Measurements from ENCODE around the gene SUMO1.

The SUMO1 gene

DNA sequence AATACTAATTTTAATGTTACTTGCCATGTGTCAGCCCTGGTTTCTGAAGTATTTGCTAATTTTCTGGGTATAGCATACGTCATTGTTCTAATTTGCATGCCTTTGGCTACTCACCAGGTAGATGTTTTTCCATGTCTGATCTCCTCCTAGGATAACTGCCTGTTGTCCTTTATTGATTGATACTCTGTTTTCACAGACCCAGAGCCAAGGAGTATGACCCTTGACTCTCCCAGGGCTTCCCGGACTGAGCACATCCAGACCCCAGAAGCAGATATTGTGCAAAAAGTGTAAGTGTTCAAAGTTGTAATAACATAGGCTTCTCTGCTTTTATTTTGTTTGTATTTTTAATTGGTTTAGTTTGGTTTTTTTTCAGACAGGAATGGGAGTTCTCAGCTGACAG lies 53.8 kb downstream of the SUMO1 start:
- Histone ChIP-seq H3K36me3 (no peaks in the 10 kb centered on the region), H3K4me1 (no peaks in the 10 kb centered on the region), H3K27me3 (no peaks in the 10 kb centered on the region), H3K27ac (no peak overlapping the region), H3K4me3 (no peak overlapping the region), H3K9me3 (no peaks in the 10 kb centered on the region)
- no peak for DNase-seq
- TF ChIP-seq, protein P1, sequence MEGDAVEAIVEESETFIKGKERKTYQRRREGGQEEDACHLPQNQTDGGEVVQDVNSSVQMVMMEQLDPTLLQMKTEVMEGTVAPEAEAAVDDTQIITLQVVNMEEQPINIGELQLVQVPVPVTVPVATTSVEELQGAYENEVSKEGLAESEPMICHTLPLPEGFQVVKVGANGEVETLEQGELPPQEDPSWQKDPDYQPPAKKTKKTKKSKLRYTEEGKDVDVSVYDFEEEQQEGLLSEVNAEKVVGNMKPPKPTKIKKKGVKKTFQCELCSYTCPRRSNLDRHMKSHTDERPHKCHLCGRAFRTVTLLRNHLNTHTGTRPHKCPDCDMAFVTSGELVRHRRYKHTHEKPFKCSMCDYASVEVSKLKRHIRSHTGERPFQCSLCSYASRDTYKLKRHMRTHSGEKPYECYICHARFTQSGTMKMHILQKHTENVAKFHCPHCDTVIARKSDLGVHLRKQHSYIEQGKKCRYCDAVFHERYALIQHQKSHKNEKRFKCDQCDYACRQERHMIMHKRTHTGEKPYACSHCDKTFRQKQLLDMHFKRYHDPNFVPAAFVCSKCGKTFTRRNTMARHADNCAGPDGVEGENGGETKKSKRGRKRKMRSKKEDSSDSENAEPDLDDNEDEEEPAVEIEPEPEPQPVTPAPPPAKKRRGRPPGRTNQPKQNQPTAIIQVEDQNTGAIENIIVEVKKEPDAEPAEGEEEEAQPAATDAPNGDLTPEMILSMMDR (IDR thresholded peaks at IDR 0.05) = no peak
- intact Hi-C loops (cut with DNase I; ENCODE audit: low total_unique reads) = no loop called here

DNA sequence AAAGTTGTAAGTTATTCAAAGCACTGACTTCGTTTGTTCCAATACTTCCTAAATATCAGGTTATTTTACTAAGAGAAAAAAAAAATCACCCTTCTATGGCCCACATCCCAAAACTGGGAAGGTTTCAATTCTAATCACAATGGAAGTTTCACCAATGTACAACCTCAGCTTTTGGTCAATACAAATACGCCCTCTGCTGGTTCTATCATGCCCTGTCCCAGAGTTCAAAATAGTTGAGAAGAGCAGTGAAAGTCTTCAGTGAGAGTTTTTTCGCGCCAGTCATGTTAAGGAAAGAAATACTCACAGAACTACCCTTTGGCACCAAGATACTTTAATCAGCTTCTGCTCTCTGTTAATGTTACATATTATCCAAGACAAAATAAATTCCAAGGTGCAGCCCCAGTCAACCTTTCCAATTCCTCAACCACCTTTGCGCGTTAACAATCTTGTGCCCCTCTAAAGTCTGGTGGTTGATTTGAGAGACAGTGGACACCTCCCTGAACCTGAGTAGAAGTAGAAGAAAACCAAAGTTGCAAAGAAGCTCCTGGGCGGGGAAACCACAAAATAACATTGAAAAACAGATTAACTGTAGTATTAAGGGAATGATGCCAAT lies 59.9 kb downstream of the SUMO1 start:
- Histone ChIP-seq H3K27ac (no peak overlapping the region), H3K4me1 (no peaks in the 10 kb centered on the region), H3K27me3 (no peaks in the 10 kb centered on the region), H3K36me3 (no peaks in the 10 kb centered on the region), H3K9me3 (no peaks in the 10 kb centered on the region), H3K4me3 (no peak overlapping the region)
- intact Hi-C loops (cut with DNase I; ENCODE audit: low total_unique reads) = loop anchor here (5.0 kb wide), 3 partner anchors 141 to 381 kb away; no protein-coding TSS in a partner anchor
- TF ChIP-seq, protein P1 (IDR thresholded peaks at IDR 0.05) = peak; percentile 80 to 88
- DNase-seq = peak in 1 of 2 donors; percentile 64

- peaks cover 0 to 7% (median 2%) of the 10 kb centered on the region in 4 donors for H3K4me1 ChIP-seq
- no peaks in the 10 kb centered on the region for H3K27me3 ChIP-seq
- H3K4me3 ChIP-seq = no peak overlapping the region
- H3K27ac ChIP-seq = no peak overlapping the region
- H3K9me3 ChIP-seq = no peaks in the 10 kb centered on the region
- no peak for DNase-seq
- H3K36me3 ChIP-seq = no peaks in the 10 kb centered on the region
- TF ChIP-seq, protein P1 (IDR thresholded peaks at IDR 0.05) = no peak
- intact Hi-C loops (cut with DNase I; ENCODE audit: low total_unique reads) = no loop called here
Measured at GRCh38 chr2:202172439-202173211, 65.8 kb downstream of the SUMO1 start.

GRCh38 chr2:202171241-202171825 lies 67.1 kb downstream of the SUMO1 start:
- no peak for DNase-seq
- Histone ChIP-seq H3K4me1 (peaks cover 0 to 7% (median 2%) of the 10 kb centered on the region in 4 donors), H3K4me3 (peak overlapping the region; percentile 26 to 33), H3K36me3 (no peaks in the 10 kb centered on the region), H3K27me3 (no peaks in the 10 kb centered on the region), H3K27ac (no peak overlapping the region), H3K9me3 (no peaks in the 10 kb centered on the region)
- intact Hi-C loops (cut with DNase I; ENCODE audit: low total_unique reads) = no loop called here
- TF ChIP-seq, protein P1 (IDR thresholded peaks at IDR 0.05) = no peak

- Histone ChIP-seq H3K4me3 (no peak overlapping the region), H3K4me1 (peaks cover 0 to 7% (median 2%) of the 10 kb centered on the region in 4 donors), H3K36me3 (no peaks in the 10 kb centered on the region), H3K9me3 (no peaks in the 10 kb centered on the region), H3K27ac (no peak overlapping the region), H3K27me3 (no peaks in the 10 kb centered on the region)
- DNase-seq = no peak
- TF ChIP-seq, protein P1 (IDR thresholded peaks at IDR 0.05) = no peak
- intact Hi-C loops (cut with DNase I; ENCODE audit: low total_unique reads) = no loop called here
Measured at GRCh38 chr2:202169832-202170424, 68.5 kb downstream of the SUMO1 start.

Data from tibial artery (tissue), 4 donors.